Trophoblast cell (in vitro differentiated cells and primary cell): ENCODE measurements around the gene GRB7.

Experiments used
- DNase-seq, 2 donors: peaks; one replicate each; pipeline ENCODE4 v3.0.0-alpha.2; 2016
- H2AFZ ChIP-seq: 2 replicates; pipeline ENCODE4 v1.6.1; 2013; ENCODE audit warnings: low read length, moderate library complexity, mild to moderate bottlenecking; ENCODE audit not compliant: insufficient read depth, poor library complexity
- H2AK5ac ChIP-seq: 2 replicates; pipeline ENCODE4 v1.6.1; 2013; ENCODE audit warnings: mild to moderate bottlenecking, low read length
- H2BK120ac ChIP-seq: 2 replicates; pipeline ENCODE4 v1.6.1; 2013; ENCODE audit warnings: low read length, mild to moderate bottlenecking, moderate library complexity; ENCODE audit not compliant: insufficient read depth, poor library complexity
- H2BK12ac ChIP-seq: 2 replicates; pipeline ENCODE4 v1.6.1; 2013; ENCODE audit warnings: mild to moderate bottlenecking, low read length, moderate library complexity
- H2BK5ac ChIP-seq: 2 replicates; pipeline ENCODE4 v1.6.1; 2013; ENCODE audit warnings: low read length, low read depth, moderate library complexity, mild to moderate bottlenecking; ENCODE audit not compliant: poor library complexity
- H3K14ac ChIP-seq: 2 replicates; pipeline ENCODE4 v1.6.1; 2013; ENCODE audit warnings: mild to moderate bottlenecking, low read length
- H3K18ac ChIP-seq: 2 replicates; pipeline ENCODE4 v1.6.1; 2013; ENCODE audit warnings: mild to moderate bottlenecking, low read length
- H3K23ac ChIP-seq: 2 replicates; pipeline ENCODE4 v1.6.1; 2013; ENCODE audit warnings: low read length
- H3K27ac ChIP-seq: 2 replicates; pipeline ENCODE4 v1.5.1; 2013; ENCODE audit warnings: low read depth, mild to moderate bottlenecking, inconsistent platforms, low read length, moderate library complexity
- H3K27me3 ChIP-seq: 2 replicates; pipeline ENCODE4 v1.6.1; 2013; ENCODE audit warnings: inconsistent platforms, mild to moderate bottlenecking, low read length, moderate library complexity; ENCODE audit not compliant: insufficient read depth
- H3K36me3 ChIP-seq, 2 experiments: 1 replicate in 1 of 2; 2 replicates in 1 of 2; pipeline ENCODE4 v1.6.1; 2013; ENCODE audit warnings: low read length in 2 of 2, mild to moderate bottlenecking in 2 of 2, moderate library complexity in 1 of 2; ENCODE audit not compliant: insufficient read depth in 2 of 2, control insufficient read depth in 1 of 2
- H3K4ac ChIP-seq: 2 replicates; pipeline ENCODE4 v1.6.1; 2013; ENCODE audit warnings: low read depth, mild to moderate bottlenecking, low read length, moderate library complexity
- H3K4me1 ChIP-seq, 2 experiments: 1 replicate in 1 of 2; 2 replicates in 1 of 2; pipeline ENCODE4 v1.6.1; 2013; ENCODE audit warnings: low read length in 2 of 2, mild to moderate bottlenecking in 2 of 2, moderate library complexity in 1 of 2; ENCODE audit not compliant: insufficient read depth in 2 of 2, control insufficient read depth in 1 of 2
- H3K4me2 ChIP-seq: 2 replicates; pipeline ENCODE4 v1.6.1; 2013; ENCODE audit warnings: inconsistent platforms, mild to moderate bottlenecking, low read length, moderate library complexity
- H3K4me3 ChIP-seq: 2 replicates; pipeline ENCODE4 v1.5.1; 2013; ENCODE audit warnings: mild to moderate bottlenecking, low read depth, low read length, inconsistent platforms
- H3K79me1 ChIP-seq: one replicate; pipeline ENCODE4 v1.6.1; 2013; ENCODE audit warnings: low read length
- H3K79me2 ChIP-seq: 2 replicates; pipeline ENCODE4 v1.6.1; 2013; ENCODE audit warnings: low read length, mild to moderate bottlenecking; ENCODE audit not compliant: control insufficient read depth, insufficient read depth, poor library complexity
- H3K9ac ChIP-seq: 2 replicates; pipeline ENCODE4 v1.6.1; 2013; ENCODE audit warnings: mild to moderate bottlenecking, low read length
- H3K9me3 ChIP-seq: 2 replicates; pipeline ENCODE4 v1.6.1; 2013; ENCODE audit warnings: low read depth, mild to moderate bottlenecking, control low read depth, inconsistent platforms, low read length; ENCODE audit not compliant: insufficient read depth
- H4K12ac ChIP-seq: 2 replicates; pipeline ENCODE4 v1.6.1; 2013; ENCODE audit warnings: low read depth, mild to moderate bottlenecking, low read length, moderate library complexity
- H4K8ac ChIP-seq: 2 replicates; pipeline ENCODE4 v1.6.1; 2013; ENCODE audit warnings: low read depth, mild to moderate bottlenecking, low read length, moderate library complexity
- H4K91ac ChIP-seq: one replicate; pipeline ENCODE4 v1.6.1; 2013; ENCODE audit warnings: low read depth, mild to moderate bottlenecking, low read length, moderate library complexity
- WGBS: extraction: QIAGEN DNeasy Blood & Tissue Kit; methylation state at CpG from one replicate; pipeline ENCODE4 v1.1.7; 2013; ENCODE audit warnings: missing lambda C conversion rate; ENCODE audit not compliant: insufficient read length, insufficient coverage; ENCODE audit errors: extremely low coverage; 5-methylcytosine and 5-hydroxymethylcytosine counted together

The GRB7 gene

GRCh38 chr17:39726617-39727016 lies 11.1 kb upstream of the GRB7 start:
- Histone ChIP-seq H4K91ac (no peak overlapping the region), H3K9ac (no peak overlapping the region), H3K9me3 (peaks cover 2% of the 10 kb centered on the region), H3K79me2 (peaks cover 4% of the 10 kb centered on the region), H3K36me3 (peaks cover 51 to 52% of the 10 kb centered on the region in 2 experiments), H2AK5ac (no peak overlapping the region), H2BK5ac (no peak overlapping the region), H3K79me1 (peaks cover 4% of the 10 kb centered on the region), H3K4me1 (peaks cover 5 to 9% of the 10 kb centered on the region in 2 experiments), H3K27me3 (no peaks in the 10 kb centered on the region), H4K8ac (no peak overlapping the region), H3K23ac (no peak overlapping the region), H4K12ac (no peak overlapping the region), H3K18ac (no peak overlapping the region), H2BK12ac (no peak overlapping the region), H2BK120ac (no peak overlapping the region), H2AFZ (no peak overlapping the region), H3K4me2 (no peak overlapping the region), H3K4me3 (no peak overlapping the region), H3K27ac (no peak overlapping the region), H3K4ac (no peak overlapping the region), H3K14ac (no peak overlapping the region)
- WGBS, result no CpG with 5 or more reads among the region's 9 CpGs
- DNase-seq, result no peak

GRCh38 chr17:39727556-39727955 lies 10.2 kb upstream of the GRB7 start:
- H4K91ac ChIP-seq, result no peak overlapping the region
- no peak overlapping the region for H3K18ac ChIP-seq
- no peak for DNase-seq
- H3K79me1 ChIP-seq, result peaks cover 4% of the 10 kb centered on the region
- H3K4me1 ChIP-seq, result peaks cover 5 to 9% of the 10 kb centered on the region in 2 experiments
- no peak overlapping the region for H2BK5ac ChIP-seq
- H4K8ac ChIP-seq, result no peak overlapping the region
- H3K27ac ChIP-seq, result no peak overlapping the region
- peaks cover 4% of the 10 kb centered on the region for H3K79me2 ChIP-seq
- H4K12ac ChIP-seq, result no peak overlapping the region
- no peak overlapping the region for H3K4me2 ChIP-seq
- WGBS, result no CpG with 5 or more reads among the region's 10 CpGs
- H2BK12ac ChIP-seq, result no peak overlapping the region
- H3K4me3 ChIP-seq, result no peak overlapping the region
- no peak overlapping the region for H2AFZ ChIP-seq
- no peak overlapping the region for H3K4ac ChIP-seq
- H2BK120ac ChIP-seq, result no peak overlapping the region
- H2AK5ac ChIP-seq, result no peak overlapping the region
- peaks cover 50 to 51% of the 10 kb centered on the region in 2 experiments for H3K36me3 ChIP-seq
- H3K9me3 ChIP-seq, result peaks cover 2% of the 10 kb centered on the region
- no peak overlapping the region for H3K23ac ChIP-seq
- H3K9ac ChIP-seq, result no peak overlapping the region
- no peak overlapping the region for H3K14ac ChIP-seq
- H3K27me3 ChIP-seq, result no peaks in the 10 kb centered on the region

- Histone ChIP-seq H3K4ac (no peak overlapping the region), H2BK5ac (no peak overlapping the region)
- WGBS, result no CpG with 5 or more reads among the region's 6 CpGs
Measured at GRCh38 chr17:39729280-39729851, 8.4 kb upstream of the GRB7 start.

GRCh38 chr17:39730095-39730921 lies 7.4 kb upstream of the GRB7 start, which contains the start of gene MIEN1:
TSS of gene MIEN1 (minus strand) at chr17:39730532. CDS start at chr17:39730495, 37 bp downstream.
- Histone ChIP-seq H4K8ac (peak within 1 kb of the TSS; percentile 95), H3K4ac (peak within 1 kb of the TSS; percentile 88), H3K4me3 (peak within 1 kb of the TSS; percentile 86), H3K79me1 (peaks cover 4% of the 10 kb centered on the region), H3K9me3 (no peaks in the 10 kb centered on the region), H2AFZ (peak within 1 kb of the TSS; percentile 98), H3K27me3 (no peaks in the 10 kb centered on the region), H2BK120ac (peak within 1 kb of the TSS; percentile 74), H3K79me2 (peaks cover 4% of the 10 kb centered on the region), H2BK12ac (peak within 1 kb of the TSS; percentile 56), H4K12ac (peak within 1 kb of the TSS; percentile 74), H3K4me2 (peak within 1 kb of the TSS; percentile 74), H4K91ac (peak within 1 kb of the TSS; percentile 96), H3K14ac (peak within 1 kb of the TSS; percentile 73), H3K36me3 (peaks cover 28 to 30% of the 10 kb centered on the region in 2 experiments), H3K4me1 (peaks cover 5 to 9% of the 10 kb centered on the region in 2 experiments), H2AK5ac (no peak within 1 kb of the TSS), H2BK5ac (peak within 1 kb of the TSS; percentile 88), H3K18ac (peak within 1 kb of the TSS; percentile 93), H3K27ac (no peak within 1 kb of the TSS), H3K23ac (no peak within 1 kb of the TSS), H3K9ac (peak within 1 kb of the TSS; percentile 55)
- DNase-seq, result peak; percentile 87 to 92
- WGBS, result no CpG with 5 or more reads among the region's 65 CpGs

More at GRCh38 chr17:39729280-39729851, 8.4 kb upstream of the GRB7 start:
- Histone ChIP-seq H3K79me2 (peaks cover 4% of the 10 kb centered on the region), H3K9ac (no peak overlapping the region), H3K9me3 (peaks cover 2% of the 10 kb centered on the region), H3K14ac (no peak overlapping the region), H2BK120ac (no peak overlapping the region), H4K12ac (no peak overlapping the region), H3K4me2 (peak overlapping the region; percentile 74), H4K8ac (no peak overlapping the region), H3K79me1 (peaks cover 4% of the 10 kb centered on the region), H2BK12ac (no peak overlapping the region), H2AFZ (no peak overlapping the region), H3K27me3 (no peaks in the 10 kb centered on the region), H3K4me1 (peaks cover 5 to 9% of the 10 kb centered on the region in 2 experiments), H3K4me3 (no peak overlapping the region), H3K27ac (no peak overlapping the region), H3K18ac (peak overlapping the region; percentile 6), H4K91ac (no peak overlapping the region), H3K23ac (no peak overlapping the region), H2AK5ac (no peak overlapping the region), H3K36me3 (peaks cover 38 to 39% of the 10 kb centered on the region in 2 experiments)
- peak; percentile 37 to 53 for DNase-seq
